K562 (cell line): Measurements from ENCODE around the gene RRBP1. TPM values are rescaled to one million over a fixed set of nuclear protein-coding genes. Genes with fewer than 3 reads are reported as not detected.

Experiments
- ATAC-seq: fragments of 200-7000 bp; cut with Tn5 transposase; 3 replicates; pipeline ENCODE4 v1.9.1; 2020; ENCODE audit warnings: moderate library complexity
- BruUV-seq: library from RNA; stranded (reverse); fragments of 400-500 nt; replicated peaks from 2 replicates; lab custom pipeline; 2021; lab: Mats Ljungman, UMichigan
- CTCF ChIA-PET: fragments of 300-600 bp; formaldehyde crosslinking; extraction: SDS; loops from one replicate; lab custom pipeline; 2021; ENCODE audit warnings: low intra/inter-chr PET ratio; lab: Yijun Ruan, JAX
- POLR2A ChIA-PET: fragments of 300-600, 350-650 bp; sonication (Branson Sonifier 250); formaldehyde crosslinking; extraction: SDS; loops from one replicate; lab custom pipeline; 2021; ENCODE audit warnings: antibody characterized with exemption, inconsistent platforms; lab: Yijun Ruan, JAX
- DNase-seq, 4 experiments: peaks; one replicate each; pipeline versions ENCODE4 v3.0.0 to v3.0.0-alpha.2; 2011 to 2018; ENCODE audit warnings: low spot score in 3 of 4, mixed read lengths in 3 of 4; ENCODE audit errors: extremely low read depth in 1 of 4
- FAIRE-seq: peaks from 2 replicates; lab custom pipeline; 2011; peaks lifted over from hg19 to GRCh38; lab: Jason Lieb, UNC
- H2AFZ ChIP-seq: 2 replicates; pipeline ENCODE4 v1.6.0; 2011; ENCODE audit warnings: low read depth, low read length, control low read depth, inconsistent platforms
- H3K27ac ChIP-seq: fragments of 200-600 bp; 3 replicates; pipeline ENCODE4 v1.8.0; 2011; ENCODE audit warnings: low read depth, mild to moderate bottlenecking, control low read depth, inconsistent platforms, low read length, moderate library complexity, mixed read lengths; ENCODE audit errors: extremely low read depth
- H3K27me3 ChIP-seq, 2 experiments: fragments of 300-600 bp in 1 of 2; 2 replicates in 1 of 2; 3 replicates in 1 of 2; pipeline versions ENCODE4 v1.6.0 to v1.8.0; 2011; ENCODE audit warnings: inconsistent platforms in 2 of 2, low read length in 2 of 2, mild to moderate bottlenecking in 1 of 2, mixed read lengths in 1 of 2, moderate library complexity in 1 of 2; ENCODE audit not compliant: control insufficient read depth in 2 of 2, insufficient read depth in 2 of 2
- H3K36me3 ChIP-seq: fragments of 300-600 bp; 3 replicates; pipeline ENCODE4 v1.8.0; 2011; ENCODE audit warnings: mild to moderate bottlenecking, low read length, inconsistent platforms; ENCODE audit not compliant: control insufficient read depth, insufficient read depth
- H3K4me1 ChIP-seq, 2 experiments: fragments of 200-600 bp in 1 of 2; replicated peaks in 1 of 2; 2 replicates in 1 of 2; 3 replicates in 1 of 2; pipeline versions ENCODE4 v1.5.1 to v1.8.0; 2011; ENCODE audit warnings: inconsistent platforms in 2 of 2, low read length in 2 of 2, mild to moderate bottlenecking in 1 of 2, mixed read lengths in 1 of 2, moderate library complexity in 1 of 2; ENCODE audit not compliant: control insufficient read depth in 2 of 2, insufficient read depth in 2 of 2
- H3K4me2 ChIP-seq: 2 replicates; pipeline ENCODE4 v1.6.1; 2011; ENCODE audit warnings: low read length, control low read depth, inconsistent platforms, mixed read lengths; ENCODE audit not compliant: insufficient read depth
- H3K4me3 ChIP-seq: fragments of 200-600 bp; sonication (generic), shearing (Covaris generic); 2 replicates; pipeline ENCODE4 v1.5.1; 2016; ENCODE audit warnings: control low read depth, inconsistent platforms
- H3K79me2 ChIP-seq: fragments of 200-600 bp; 3 replicates; pipeline ENCODE4 v1.8.0; 2011; ENCODE audit warnings: low read length, inconsistent platforms; ENCODE audit not compliant: control insufficient read depth, insufficient read depth
- H3K9ac ChIP-seq, 2 experiments: 2 replicates each; pipeline versions ENCODE4 v1.6.0 to v1.6.1; 2011; ENCODE audit warnings: low read depth in 2 of 2, low read length in 2 of 2, control low read depth in 1 of 2, inconsistent platforms in 1 of 2, mild to moderate bottlenecking in 1 of 2, mixed read lengths in 1 of 2; ENCODE audit not compliant: insufficient read depth in 1 of 2
- H3K9me1 ChIP-seq: one replicate; pipeline ENCODE4 v1.6.0; 2011; ENCODE audit warnings: inconsistent platforms, mild to moderate bottlenecking, low read length, moderate library complexity; ENCODE audit not compliant: control insufficient read depth, insufficient read depth
- H3K9me3 ChIP-seq: replicated peaks from 2 replicates; pipeline ENCODE4 v1.5.1; 2011; ENCODE audit warnings: low read depth, low read length, inconsistent platforms; ENCODE audit not compliant: control insufficient read depth, insufficient read depth
- H4K20me1 ChIP-seq: replicated peaks from 2 replicates; pipeline ENCODE4 v1.6.1; 2011; ENCODE audit warnings: low read length, inconsistent platforms, mixed read lengths; ENCODE audit not compliant: control insufficient read depth, insufficient read depth
- CC2D1A ChIP-seq: fragments of 450-650 bp; IDR thresholded peaks from 2 replicates; pipeline ENCODE4 v1.6.1; 2017; ENCODE audit warnings: mild to moderate bottlenecking
- CREB5 ChIP-seq: fragments of 250-450 bp; sonication (Bioruptor Pico); IDR thresholded peaks from 2 replicates; pipeline ENCODE4 v1.5.0; 2020; ENCODE audit warnings: mild to moderate bottlenecking
- E2F8 ChIP-seq: fragments of 450-650 bp; IDR thresholded peaks from 2 replicates; pipeline ENCODE4 v1.7.1; 2018; ENCODE audit warnings: mild to moderate bottlenecking, low read depth; ENCODE audit not compliant: partially characterized antibody
- ETV1 ChIP-seq: fragments of 450-650 bp; conservative IDR thresholded peaks from 2 replicates; pipeline ENCODE4 v1.6.1; 2016; ENCODE audit warnings: missing genetic modification characterization, control low read depth, low read depth, missing compliant biosample characterization
- RAD21 ChIP-seq, 2 experiments: fragments of 250-450 bp in 1 of 2; fragments of 450-650 bp in 1 of 2; sonication (Bioruptor Pico) in 1 of 2; formaldehyde crosslinking in 1 of 2; IDR thresholded peaks in 1 of 2; conservative IDR thresholded peaks in 1 of 2; 2 replicates each; pipeline versions ENCODE4 v1.4.0 to v1.8.0; 2020 to 2022; ENCODE audit warnings: mild to moderate bottlenecking in 2 of 2, moderate library complexity in 1 of 2
- TCFL5 ChIP-seq: fragments of 250-450 bp; sonication (Bioruptor Pico); conservative IDR thresholded peaks from 2 replicates; pipeline ENCODE4 v1.6.1; 2021; ENCODE audit warnings: mild to moderate bottlenecking, moderate library complexity, matching md5 sums
- TFAM ChIP-seq: fragments of 250-450 bp; sonication (Bioruptor Pico); conservative IDR thresholded peaks from 2 replicates; pipeline ENCODE4 v1.5.0; 2021; ENCODE audit warnings: mild to moderate bottlenecking, moderate library complexity
- WGBS: fragments of 100-300 bp; shearing (Covaris generic); methylation state at CpG from one replicate; pipeline ENCODE4 v1.1.6; 2016; ENCODE audit warnings: low coverage, mixed read lengths; ENCODE audit not compliant: insufficient coverage; ENCODE audit errors: missing lambda C conversion rate; 5-methylcytosine and 5-hydroxymethylcytosine counted together
- in situ Hi-C: fragments of 300-500 bp; cut with MboI; formaldehyde crosslinking; loops from 4 replicates; pipeline ENCODE4 v1.15.0; 2018; ENCODE audit warnings: inconsistent platforms, mixed read lengths
- intact Hi-C: fragments of 100-400 bp; cut with micrococcal nuclease; formaldehyde crosslinking; loops from 2 replicates; pipeline ENCODE4 v1.14.2; 2022
- polyA plus RNA-seq, 8 experiments: library from polyadenylated mRNA; depleted of rRNA in 4 of 8; stranded (reverse) in 5 of 8; unstranded in 3 of 8; fragments of >200 nt; fragmentation: Nextera tagmentation in 2 of 8; fragmentation: Illumina TruSeq in 1 of 8; extraction: Ambion mirVana in 2 of 8; extraction: Trizol in 1 of 8; gene quantifications; 2 replicates each; pipeline versions ENCODE4 v1.2.1 to v1.2.3, GENCODE V29; 2011 to 2014; ENCODE audit warnings: inconsistent platforms in 1 of 8, missing spikeins in 1 of 8
- total RNA-seq, 7 experiments: library from RNA; depleted of rRNA in 6 of 7; stranded (reverse); fragments of >200 nt in 6 of 7; fragmentation: Illumina TruSeq in 2 of 7; extraction: Trizol in 2 of 7; gene quantifications; 2 replicates each; pipeline versions ENCODE4 v1.2.1 to v1.2.3, GENCODE V29; 2011 to 2021; ENCODE audit warnings: low replicate concordance in 1 of 7

Gene RRBP1
- total and polyA plus RNA-seq, 9 of the 15 experiments (the other 6 are each of a cell fraction or from before 2014, with no cell fraction given), result 0.84 to 32.0 (median 17.6) TPM

DNA sequence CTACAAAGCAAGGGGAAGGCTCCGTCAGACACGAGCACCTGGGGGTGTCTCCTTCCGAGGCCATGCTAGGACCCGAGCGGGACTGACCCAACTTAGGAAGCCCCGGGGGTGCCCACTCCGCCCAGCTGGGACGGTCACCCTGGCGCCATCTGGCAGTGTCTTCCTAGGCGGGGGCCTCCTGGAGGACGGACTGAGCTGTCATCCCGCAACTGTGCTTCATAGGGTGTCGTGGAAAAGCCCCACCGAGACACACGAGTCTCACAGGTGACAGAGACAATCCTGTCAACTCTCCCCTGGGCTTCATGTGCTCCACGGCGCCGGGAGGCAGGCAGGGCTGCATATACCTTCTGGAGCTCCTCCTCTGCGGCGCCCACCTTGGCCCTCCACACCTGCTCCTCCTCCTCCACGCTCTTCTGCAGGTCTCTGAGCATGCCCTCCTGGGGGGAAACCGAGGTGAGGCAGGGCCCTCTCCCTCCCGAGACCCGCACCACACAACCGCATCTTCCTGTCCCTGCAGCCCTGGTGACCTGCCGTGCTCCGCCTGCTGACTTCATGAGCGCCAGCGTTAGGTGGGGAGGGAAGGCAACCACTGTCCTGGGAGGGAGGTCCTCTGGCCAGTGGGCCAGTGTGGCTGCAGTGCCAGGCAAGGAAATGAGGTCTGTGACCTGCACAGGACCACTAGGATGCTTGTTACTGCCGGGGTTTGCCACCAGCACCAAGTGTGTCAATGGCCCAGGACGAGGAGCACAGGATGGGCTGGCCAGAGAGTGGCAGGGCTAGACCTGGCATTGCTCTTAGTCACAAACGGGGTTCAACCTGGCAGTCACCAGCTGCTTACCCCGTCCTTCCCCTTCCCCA lies 61.4 kb downstream of the RRBP1 start (continued):
- TF ChIP-seq CREB5 (CRISPR knock-in tag) (no peak), TCFL5 (CRISPR knock-in tag) (no peak)

- WGBS, result 83% methylated on average over 17 of the region's 29 CpGs
- no peak overlapping the region for H2AFZ ChIP-seq
- ChIA-PET POLR2A (no interaction called here), CTCF (interaction anchor here (1.1 kb wide), 1 partner anchor 83 kb away, joined by 3 read pairs; no protein-coding TSS in a partner anchor)
- DNase-seq, result no peak
- no peaks in the 10 kb centered on the region for H3K9me3 ChIP-seq
- in situ Hi-C loops (no loop called here), intact Hi-C loops (no loop called here)
- no peak for FAIRE-seq
- H3K9ac ChIP-seq, result no peak overlapping the region; a peak in 1 of 4 replicates
- H3K4me3 ChIP-seq, result no peak overlapping the region
- no peak overlapping the region for H3K27ac ChIP-seq
- H3K9me1 ChIP-seq, result no peaks in the 10 kb centered on the region
- ATAC-seq, result no peak
- no peaks in the 10 kb centered on the region for H4K20me1 ChIP-seq
- no peak overlapping the region for H3K4me2 ChIP-seq
- peaks cover 40% of the 10 kb centered on the region; the same call in 1 of the 3 replicates for H3K36me3 ChIP-seq
- no TSS peak for BruUV-seq
- no peaks in the 10 kb centered on the region for H3K27me3 ChIP-seq
- no peaks in the 10 kb centered on the region for H3K79me2 ChIP-seq
- peaks cover 0 to 7% of the 10 kb centered on the region in 2 experiments; a peak in 2 of 5 replicates for H3K4me1 ChIP-seq
- TF ChIP-seq E2F8 (no peak), TFAM (CRISPR knock-in tag) (no peak), RAD21 (CRISPR knock-in tag; conservative IDR thresholded peaks at IDR 0.05 in 1 of 2, IDR thresholded peaks at IDR 0.05 in 1 of 2) (no peak), CC2D1A (no peak), ETV1 (tag) (no peak)
These were observed 62.5 kb downstream of the RRBP1 start for GRCh38 chr20:17619351-17620093.
